HG02943 (cell line): Measurements from ENCODE around the gene CA4.

ENCODE experiments used
- ATAC-seq: cut with Tn5 transposase; IDR thresholded peaks from one replicate; pipeline ENCODE4 v1.9.1; 2021; ENCODE audit warnings: mild to moderate bottlenecking, low read depth, moderate library complexity; ENCODE audit not compliant: unreplicated experiment

Gene CA4

GRCh38 chr17:60153606-60154390 lies 4.0 kb downstream of the CA4 start:
- ATAC-seq: no peak

- ATAC-seq: no peak
Measured at GRCh38 chr17:60154616-60155426, 5.0 kb downstream of the CA4 start.

GRCh38 chr17:60155427-60155814 lies 5.6 kb downstream of the CA4 start:
- no peak for ATAC-seq

DNA sequence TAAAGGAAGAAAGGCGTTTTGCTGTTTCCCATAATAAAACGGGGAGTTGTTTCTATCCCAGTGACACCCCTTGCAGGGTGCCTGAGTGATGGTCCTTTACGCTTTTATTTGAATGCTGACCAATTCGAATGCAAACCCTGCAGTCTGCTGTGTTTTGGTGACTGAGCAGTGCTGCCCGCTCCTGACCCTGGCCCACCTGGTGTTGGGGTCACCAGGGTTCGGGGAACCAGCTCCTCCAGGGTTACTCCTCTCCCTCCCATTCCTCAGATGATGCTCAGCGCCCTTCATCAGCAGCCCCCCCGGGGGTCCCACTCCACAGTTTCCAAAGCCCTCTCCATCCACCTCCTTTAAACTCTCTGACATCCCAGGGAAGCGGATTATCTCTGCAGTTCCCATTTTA lies 6.0 kb downstream of the CA4 start:
- no peak for ATAC-seq

GRCh38 chr17:60156746-60157145 lies 7.0 kb downstream of the CA4 start:
- no peak for ATAC-seq

DNA sequence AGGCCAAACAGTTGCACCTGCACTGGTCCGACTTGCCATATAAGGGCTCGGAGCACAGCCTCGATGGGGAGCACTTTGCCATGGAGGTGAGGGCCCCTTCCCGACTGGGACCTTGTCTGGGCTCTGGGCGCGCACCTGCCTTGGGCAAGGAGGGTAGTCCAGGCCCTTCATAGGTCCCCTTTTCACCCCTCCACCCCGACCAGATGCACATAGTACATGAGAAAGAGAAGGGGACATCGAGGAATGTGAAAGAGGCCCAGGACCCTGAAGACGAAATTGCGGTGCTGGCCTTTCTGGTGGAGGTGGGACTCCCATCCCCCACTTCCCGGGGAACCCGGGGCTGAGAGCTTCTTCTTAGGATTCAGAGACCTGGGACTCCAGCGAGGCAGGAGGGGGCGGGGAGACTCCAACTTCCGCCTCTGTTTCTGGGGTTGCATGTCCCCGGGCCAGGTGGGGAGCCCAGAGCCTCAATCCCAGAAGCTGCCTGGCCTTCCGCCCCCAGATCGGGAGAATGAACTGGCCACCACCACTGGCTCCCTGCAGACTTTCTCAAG lies 7.8 kb downstream of the CA4 start:
- no peak for ATAC-seq

GRCh38 chr17:60158751-60159478 lies 9.1 kb downstream of the CA4 start:
- no peak for ATAC-seq

DNA sequence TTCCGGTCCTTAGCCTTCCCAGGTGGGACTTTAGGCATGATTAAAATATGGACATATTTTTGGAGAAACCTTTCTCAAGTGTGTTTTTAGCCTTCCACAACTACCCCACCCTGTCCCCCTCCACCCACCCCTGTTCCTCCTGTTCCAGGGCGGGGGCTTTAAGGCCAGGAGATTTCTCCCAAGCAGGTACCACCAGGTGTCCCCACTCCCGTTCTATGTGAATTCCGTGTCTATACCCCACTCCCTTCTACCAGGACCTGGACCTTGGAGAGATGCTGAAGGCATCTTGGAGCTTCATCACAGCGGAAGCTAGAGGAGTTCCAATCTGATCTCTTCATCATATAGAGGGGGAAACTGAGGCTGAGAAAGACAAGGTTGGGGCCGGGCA lies 9.7 kb downstream of the CA4 start:
- ATAC-seq: no peak

DNA sequence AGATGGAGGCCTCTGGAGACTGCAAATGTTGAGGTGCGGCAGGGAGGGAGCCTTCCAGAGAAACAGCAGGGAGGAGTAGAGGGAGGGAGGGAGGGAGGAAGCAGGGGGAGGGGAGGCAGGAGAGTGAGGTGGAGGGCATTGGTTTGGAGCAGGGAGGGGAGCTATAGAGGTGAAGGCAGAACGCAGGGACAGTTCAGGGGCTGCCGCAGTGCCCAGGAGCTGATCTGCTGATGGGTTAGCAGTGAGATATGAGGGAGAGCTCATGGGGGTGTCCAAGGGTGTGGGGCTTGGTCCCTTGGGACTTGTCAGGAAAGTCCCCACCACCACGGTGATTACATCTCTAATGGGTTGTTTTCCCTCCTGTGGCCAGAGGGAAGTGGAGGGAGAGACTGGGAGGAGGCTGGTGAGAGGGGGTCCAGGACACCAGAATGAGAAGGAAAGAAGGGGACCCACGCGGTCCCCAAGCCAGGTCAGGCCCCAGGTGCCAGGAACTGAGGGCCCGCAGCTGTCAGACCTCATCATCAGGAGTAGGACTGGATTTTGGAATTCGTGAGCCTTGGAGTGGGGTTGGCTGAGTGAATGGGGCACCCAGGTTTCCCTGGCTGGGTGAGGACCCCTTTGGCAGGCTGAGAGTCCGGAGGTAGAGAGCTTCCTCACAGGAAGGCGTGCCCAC lies 11.2 kb downstream of the CA4 start:
- ATAC-seq: no peak

DNA sequence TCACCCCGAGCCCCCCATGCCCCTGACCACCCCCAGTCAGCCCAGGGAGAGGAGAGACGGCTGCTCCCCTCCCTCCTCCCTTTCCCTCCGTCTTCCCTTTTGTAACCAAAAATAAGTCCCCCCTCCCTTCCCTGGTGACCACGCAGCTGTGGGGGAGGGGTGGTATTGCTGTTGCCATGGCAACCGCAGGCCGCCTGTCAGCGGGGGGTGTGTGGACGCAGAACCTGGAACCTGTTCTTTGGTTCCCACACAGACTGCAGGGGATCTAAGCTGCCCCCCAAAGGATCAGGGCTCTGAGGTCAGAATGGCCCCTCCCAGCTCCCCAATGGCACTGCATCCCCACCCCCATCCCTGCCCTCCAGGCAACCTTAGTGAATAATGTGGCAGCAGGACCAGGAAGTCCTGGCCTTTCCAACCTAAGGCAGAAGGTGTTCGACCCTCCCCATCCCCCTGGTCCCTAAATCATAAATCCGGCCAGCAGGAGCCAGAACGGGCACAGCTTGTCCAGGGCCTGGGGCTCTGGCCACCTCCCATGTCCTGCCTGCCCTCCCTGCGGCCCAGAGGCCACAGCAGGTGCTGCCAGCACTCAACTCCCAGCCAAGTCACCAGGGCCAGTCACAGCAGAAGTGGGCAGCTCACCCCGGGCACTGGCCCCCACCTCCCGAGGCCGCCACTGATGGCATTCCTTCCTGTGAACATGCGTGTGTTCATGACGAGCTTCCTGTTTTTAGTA lies 12.0 kb downstream of the CA4 start:
- no peak for ATAC-seq

GRCh38 chr17:60163108-60163784 lies 13.5 kb downstream of the CA4 start:
- no peak for ATAC-seq

GRCh38 chr17:60164164-60164563 lies 14.4 kb downstream of the CA4 start:
- no peak for ATAC-seq

- ATAC-seq: no peak
Measured at GRCh38 chr17:60164697-60165096, 14.9 kb downstream of the CA4 start.

- ATAC-seq: no peak
Measured at GRCh38 chr17:60165223-60165622, 15.4 kb downstream of the CA4 start.

GRCh38 chr17:60165971-60166370 lies 16.2 kb downstream of the CA4 start:
- no peak for ATAC-seq

DNA sequence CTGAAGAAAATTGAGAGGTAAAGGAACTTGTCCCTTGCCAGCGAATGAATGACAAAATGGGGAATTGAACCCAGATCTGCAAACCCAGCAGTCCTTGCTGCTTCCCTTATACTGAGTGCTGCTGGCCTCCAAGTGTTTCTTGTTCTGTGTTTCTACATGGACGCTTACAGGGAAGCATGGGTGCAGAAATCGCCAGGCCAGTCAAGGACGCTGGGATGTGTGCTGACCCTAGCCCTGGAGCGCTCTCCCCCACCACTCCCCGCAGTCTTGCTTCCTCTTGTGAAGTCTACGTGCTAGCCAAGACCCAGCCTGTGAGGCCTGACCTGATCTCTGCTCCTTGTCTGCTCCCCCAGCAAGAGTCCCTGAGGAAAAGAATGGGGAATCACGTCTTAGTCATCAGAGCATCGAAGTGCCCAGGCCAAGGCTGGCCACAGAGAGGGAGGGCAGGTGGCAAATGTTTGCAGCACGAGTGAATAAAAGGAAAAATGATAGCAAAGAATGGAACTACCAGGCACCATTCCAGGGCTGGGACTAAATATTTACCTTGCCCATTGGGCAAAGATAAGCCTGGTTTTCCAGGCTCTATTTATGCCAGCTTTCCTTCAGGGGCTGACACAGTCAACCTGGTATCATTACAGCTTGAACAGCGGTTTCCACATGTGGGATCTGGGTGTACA lies 17.4 kb downstream of the CA4 start:
- ATAC-seq: no peak

GRCh38 chr17:60168654-60169053 lies 18.9 kb downstream of the CA4 start:
- no peak for ATAC-seq

DNA sequence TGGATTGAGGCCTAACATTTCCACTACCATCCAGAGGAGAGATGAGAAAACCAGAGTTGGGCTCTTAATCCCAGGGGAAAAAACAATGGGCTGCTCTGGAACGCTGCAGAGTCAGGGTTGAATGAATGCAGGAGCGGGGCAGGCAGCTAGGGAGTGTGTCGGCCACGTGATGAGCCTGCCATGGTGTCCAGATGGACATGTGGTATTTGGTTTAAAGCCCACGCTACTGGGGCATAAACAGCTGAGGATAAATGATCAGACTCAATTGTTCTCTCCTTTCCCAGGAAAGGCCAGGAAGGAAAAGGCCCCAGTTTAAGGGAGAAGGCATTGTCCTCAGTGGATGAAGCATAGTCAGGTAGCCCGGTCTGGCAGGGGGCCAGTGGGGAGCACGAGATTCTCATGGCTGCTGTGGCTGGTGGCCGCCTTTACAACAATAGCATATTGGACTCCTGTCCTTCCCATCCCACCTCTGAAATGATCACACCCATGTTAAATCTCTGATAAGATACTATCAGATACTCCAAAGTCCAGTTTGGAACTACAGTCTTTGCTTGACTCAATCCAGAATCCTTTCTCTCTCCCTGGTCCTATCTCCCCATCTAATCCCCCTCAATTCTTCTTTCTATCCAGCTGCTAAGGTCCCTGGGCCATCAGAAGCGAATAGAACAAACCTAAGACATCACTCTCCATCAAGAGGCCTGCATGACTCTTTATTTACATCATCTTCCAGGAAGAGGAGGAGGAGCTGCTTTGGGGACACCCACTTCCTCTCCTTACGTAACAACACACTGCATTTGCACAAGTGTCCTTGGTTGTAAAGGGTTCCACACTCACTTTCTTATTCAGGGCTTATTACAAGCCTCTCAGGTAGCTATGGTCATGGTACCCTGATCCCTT lies 20.4 kb downstream of the CA4 start:
- no peak for ATAC-seq
